ENCODE measurements around the gene CTNND2. TPM values are rescaled to one million over a fixed set of nuclear protein-coding genes. Genes with fewer than 3 reads are reported as not detected.
A peak's percentile ranks its signal among the peaks of the same experiment; 100 is the strongest.
"Not testable (repeated sequence)": the region's sequence is repeated elsewhere in the genome, so short reads cannot be mapped to it uniquely, and the experiment has no call there.

CTNND2 gene
- total and polyA plus RNA-seq, 4 donors: 0.30 to 2.2 (median 0.71) TPM

DNA sequence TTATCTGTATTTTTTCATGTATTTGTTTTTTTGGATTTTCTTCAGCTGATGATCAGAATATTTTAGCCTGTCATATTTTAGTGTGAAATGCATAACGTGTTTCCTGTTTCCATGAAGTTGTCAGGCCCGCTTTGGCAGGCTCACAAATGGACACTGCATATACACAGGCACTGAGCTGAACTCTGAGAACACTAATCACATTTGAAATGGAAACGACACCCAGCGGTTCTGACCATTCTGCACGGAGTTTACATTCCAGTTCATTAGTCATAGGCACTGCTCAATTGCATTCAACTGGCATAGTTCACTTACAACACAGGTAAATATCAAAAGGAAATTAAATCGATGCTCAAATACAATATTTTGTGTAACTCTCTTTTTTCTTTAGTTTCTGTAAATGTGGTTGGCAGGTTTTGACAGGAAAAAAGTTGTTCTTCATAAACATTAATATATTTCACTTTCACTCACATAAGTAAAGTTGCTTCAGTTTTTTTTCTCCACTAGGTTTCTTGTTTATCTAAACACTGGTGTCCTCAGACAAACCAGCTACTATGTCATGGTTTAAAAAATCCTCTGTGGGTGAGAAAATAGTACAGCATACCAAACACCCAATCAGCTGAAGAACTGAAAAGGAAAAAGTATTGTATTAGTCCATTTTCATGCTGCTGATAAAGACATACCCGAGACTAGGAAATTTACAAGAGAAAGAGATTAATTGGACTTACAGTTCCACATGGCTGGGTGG lies 584.2 kb downstream of the CTNND2 start:
- WGBS, 2 donors: 62 to 75% methylated on average over 7 of the region's 7 CpGs
- DNase-seq (peak in 2 of 3 donors; percentile 41 to 66), ATAC-seq (ENCODE audit: insufficient read depth, low FRiP score) (no peak)
- H3K9me3 ChIP-seq (ENCODE audit: control insufficient read depth in 4 of 4, insufficient read depth in 3 of 4, low read length in 3 of 4): no peaks in the 10 kb centered on the region
- no peak overlapping the region for H3K9ac ChIP-seq (ENCODE audit: insufficient read depth in 1 of 2, low read length in 2 of 2)
- H3K4me1 ChIP-seq (ENCODE audit: control insufficient read depth in 5 of 5, insufficient read depth in 5 of 5, low read length in 5 of 5): peaks cover 0 to 14% (median 3%) of the 10 kb centered on the region in 5 donors
- TF ChIP-seq, protein P1, sequence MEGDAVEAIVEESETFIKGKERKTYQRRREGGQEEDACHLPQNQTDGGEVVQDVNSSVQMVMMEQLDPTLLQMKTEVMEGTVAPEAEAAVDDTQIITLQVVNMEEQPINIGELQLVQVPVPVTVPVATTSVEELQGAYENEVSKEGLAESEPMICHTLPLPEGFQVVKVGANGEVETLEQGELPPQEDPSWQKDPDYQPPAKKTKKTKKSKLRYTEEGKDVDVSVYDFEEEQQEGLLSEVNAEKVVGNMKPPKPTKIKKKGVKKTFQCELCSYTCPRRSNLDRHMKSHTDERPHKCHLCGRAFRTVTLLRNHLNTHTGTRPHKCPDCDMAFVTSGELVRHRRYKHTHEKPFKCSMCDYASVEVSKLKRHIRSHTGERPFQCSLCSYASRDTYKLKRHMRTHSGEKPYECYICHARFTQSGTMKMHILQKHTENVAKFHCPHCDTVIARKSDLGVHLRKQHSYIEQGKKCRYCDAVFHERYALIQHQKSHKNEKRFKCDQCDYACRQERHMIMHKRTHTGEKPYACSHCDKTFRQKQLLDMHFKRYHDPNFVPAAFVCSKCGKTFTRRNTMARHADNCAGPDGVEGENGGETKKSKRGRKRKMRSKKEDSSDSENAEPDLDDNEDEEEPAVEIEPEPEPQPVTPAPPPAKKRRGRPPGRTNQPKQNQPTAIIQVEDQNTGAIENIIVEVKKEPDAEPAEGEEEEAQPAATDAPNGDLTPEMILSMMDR (IDR thresholded peaks at IDR 0.05; ENCODE audit: control extremely low read depth, extremely low read depth): no peak
- no peak overlapping the region for H3K4me3 ChIP-seq
- no peaks in the 10 kb centered on the region for H3K36me3 ChIP-seq (ENCODE audit: control insufficient read depth in 4 of 4, insufficient read depth in 4 of 4, low read length in 4 of 4)
- H3K27me3 ChIP-seq (ENCODE audit: control insufficient read depth in 3 of 3, insufficient read depth in 3 of 3, low read length in 2 of 3): no peaks in the 10 kb centered on the region
- no peak overlapping the region for H3K27ac ChIP-seq (ENCODE audit: low read depth in 1 of 2, low read length in 1 of 2)

DNA sequence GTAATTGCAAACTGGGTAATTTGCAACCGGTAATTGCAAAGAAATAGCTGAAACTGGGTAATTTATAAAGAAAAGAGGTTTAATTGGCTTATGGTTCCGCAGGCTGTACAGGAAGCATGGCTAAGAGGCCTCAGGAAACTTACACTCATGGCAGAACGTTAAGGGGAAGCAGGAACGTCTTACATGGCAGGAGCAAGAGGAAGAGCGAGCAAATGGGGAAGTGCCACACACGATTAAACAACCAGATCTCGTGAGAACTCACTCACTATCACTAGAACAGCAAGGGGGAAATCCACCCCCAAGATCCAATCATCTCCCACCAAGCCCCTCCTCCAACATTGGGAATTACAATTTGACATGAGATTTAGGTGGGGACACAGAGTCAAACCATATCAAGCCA lies 590.6 kb downstream of the CTNND2 start:
- ATAC-seq (ENCODE audit: insufficient read depth, low FRiP score); H3K4me3 ChIP-seq: not testable (repeated sequence)
- WGBS, 2 donors: 45 to 65% methylated on average over 7 of the region's 7 CpGs

DNA sequence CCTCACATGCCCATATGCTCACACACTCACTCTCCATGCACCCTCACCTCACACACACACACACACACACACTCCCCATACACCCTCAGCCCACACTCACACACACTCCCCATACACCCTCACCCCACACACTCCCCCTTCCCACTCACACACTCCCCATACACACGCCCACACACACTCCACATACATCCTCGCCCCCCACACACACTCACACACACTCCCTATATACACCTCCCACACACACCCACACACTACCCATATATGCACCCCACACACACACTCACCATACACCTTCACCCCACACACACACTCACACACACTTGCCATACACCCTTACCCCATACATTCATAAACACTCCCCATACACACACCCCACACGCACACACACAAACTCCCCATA lies 592.5 kb downstream of the CTNND2 start:
- no peaks in the 10 kb centered on the region for H3K27me3 ChIP-seq (ENCODE audit: control insufficient read depth in 3 of 3, insufficient read depth in 3 of 3, low read length in 2 of 3)
- DNase-seq (no peak), ATAC-seq (ENCODE audit: insufficient read depth, low FRiP score) (no peak)
- 90 to 92% methylated on average over 3 of the region's 3 CpGs for whole genome bisulfite sequencing, 2 donors
- H3K36me3 ChIP-seq (ENCODE audit: control insufficient read depth in 4 of 4, insufficient read depth in 4 of 4, low read length in 4 of 4): no peaks in the 10 kb centered on the region
- no peak overlapping the region for H3K9ac ChIP-seq (ENCODE audit: insufficient read depth in 1 of 2, low read length in 2 of 2)
- TF ChIP-seq, protein P1 (IDR thresholded peaks at IDR 0.05; ENCODE audit: control extremely low read depth, extremely low read depth): no peak
- peaks cover 0 to 4% (median 0%) of the 10 kb centered on the region in 4 donors for H3K9me3 ChIP-seq (ENCODE audit: control insufficient read depth in 4 of 4, insufficient read depth in 3 of 4, low read length in 3 of 4)
- no peaks in the 10 kb centered on the region for H3K4me1 ChIP-seq (ENCODE audit: control insufficient read depth in 5 of 5, insufficient read depth in 5 of 5, low read length in 5 of 5)
- no peak overlapping the region for H3K4me3 ChIP-seq
- H3K27ac ChIP-seq (ENCODE audit: low read depth in 1 of 2, low read length in 1 of 2): no peak overlapping the region

More for the DNA sequence above, 590.6 kb downstream of the CTNND2 start:
- not testable (repeated sequence) for H3K9me3 ChIP-seq (ENCODE audit: control insufficient read depth in 4 of 4, insufficient read depth in 3 of 4, low read length in 3 of 4); H3K27me3 ChIP-seq (ENCODE audit: control insufficient read depth in 3 of 3, insufficient read depth in 3 of 3, low read length in 2 of 3); H3K36me3 ChIP-seq (ENCODE audit: control insufficient read depth in 4 of 4, insufficient read depth in 4 of 4, low read length in 4 of 4); H3K4me1 ChIP-seq (ENCODE audit: control insufficient read depth in 5 of 5, insufficient read depth in 5 of 5, low read length in 5 of 5); H3K27ac ChIP-seq (ENCODE audit: low read depth in 1 of 2, low read length in 1 of 2); H3K9ac ChIP-seq (ENCODE audit: insufficient read depth in 1 of 2, low read length in 2 of 2); DNase-seq

DNA sequence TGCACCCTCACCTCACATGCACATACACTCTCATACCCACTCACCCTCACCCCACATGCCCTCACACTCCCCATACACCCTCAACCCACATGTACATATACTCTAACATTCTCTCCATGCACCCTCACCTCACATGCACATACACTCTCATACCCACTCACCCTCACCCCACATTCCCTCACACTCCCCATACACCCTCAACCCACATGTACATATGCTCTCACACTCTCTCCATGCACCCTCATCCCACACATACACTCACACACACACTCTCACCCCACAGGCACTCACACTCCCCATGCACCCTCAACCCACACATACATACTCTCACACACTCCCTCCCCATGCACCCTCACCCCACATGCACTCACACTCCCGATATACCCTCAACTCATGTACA lies 593.0 kb downstream of the CTNND2 start:
- TF ChIP-seq, protein P1 (IDR thresholded peaks at IDR 0.05; ENCODE audit: control extremely low read depth, extremely low read depth): no peak
- Histone ChIP-seq H3K27me3 (ENCODE audit: control insufficient read depth in 3 of 3, insufficient read depth in 3 of 3, low read length in 2 of 3) (no peaks in the 10 kb centered on the region), H3K36me3 (ENCODE audit: control insufficient read depth in 4 of 4, insufficient read depth in 4 of 4, low read length in 4 of 4) (no peaks in the 10 kb centered on the region), H3K4me1 (ENCODE audit: control insufficient read depth in 5 of 5, insufficient read depth in 5 of 5, low read length in 5 of 5) (no peaks in the 10 kb centered on the region), H3K9me3 (ENCODE audit: control insufficient read depth in 4 of 4, insufficient read depth in 3 of 4, low read length in 3 of 4) (peaks cover 0 to 4% (median 0%) of the 10 kb centered on the region in 4 donors), H3K4me3 (no peak overlapping the region), H3K9ac (ENCODE audit: insufficient read depth in 1 of 2, low read length in 2 of 2) (no peak overlapping the region), H3K27ac (ENCODE audit: low read depth in 1 of 2, low read length in 1 of 2) (no peak overlapping the region)
- WGBS, 2 donors: 94 to 100% methylated on average over 1 of the region's 1 CpG
- ATAC-seq (ENCODE audit: insufficient read depth, low FRiP score) (no peak), DNase-seq (no peak)
